ENCODE data around the gene SIDT2.

SIDT2 gene

DNA sequence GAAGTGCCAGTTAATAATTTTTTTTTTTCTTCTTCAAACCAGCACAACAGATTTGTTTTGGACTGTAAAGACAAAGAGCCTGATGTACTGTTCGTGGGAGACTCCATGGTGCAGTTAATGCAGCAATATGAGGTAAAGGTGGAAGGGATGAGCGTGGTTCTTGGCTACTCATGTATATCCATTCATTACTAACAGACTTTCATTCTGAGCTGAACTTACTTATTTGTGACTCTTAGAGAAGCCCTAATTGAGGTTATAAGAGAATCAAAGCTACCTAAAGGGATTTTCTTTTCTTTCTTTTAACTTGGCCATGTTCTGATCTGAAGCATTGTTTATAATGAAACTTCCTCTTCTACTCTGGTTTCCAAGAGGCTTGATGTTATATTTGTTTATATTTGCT lies 18.7 kb upstream of the SIDT2 start:
- Histone ChIP-seq H3K9ac (no peak overlapping the region), H4K20me1 (ENCODE audit: insufficient read depth) (no peaks in the 10 kb centered on the region), H3K27ac (no peak overlapping the region), H3K79me2 (ENCODE audit: insufficient read depth, low read depth) (peaks cover 16% of the 10 kb centered on the region; the same call in 1 of the 2 replicates), H3K4me2 (no peak overlapping the region), H2AFZ (ENCODE audit: low read depth) (no peak overlapping the region), H3K4me1 (ENCODE audit: low read depth, poor library complexity, severe bottlenecking) (no peaks in the 10 kb centered on the region), H3K27me3 (ENCODE audit: insufficient read depth, low read depth) (no peaks in the 10 kb centered on the region), H3K4me3 (IDR thresholded peaks at IDR 0.05; ENCODE audit: insufficient read depth, low read depth, low read length) (no peak overlapping the region), H3K36me3 (ENCODE audit: insufficient read depth) (no peaks in the 10 kb centered on the region)
- TF ChIP-seq, protein P1, sequence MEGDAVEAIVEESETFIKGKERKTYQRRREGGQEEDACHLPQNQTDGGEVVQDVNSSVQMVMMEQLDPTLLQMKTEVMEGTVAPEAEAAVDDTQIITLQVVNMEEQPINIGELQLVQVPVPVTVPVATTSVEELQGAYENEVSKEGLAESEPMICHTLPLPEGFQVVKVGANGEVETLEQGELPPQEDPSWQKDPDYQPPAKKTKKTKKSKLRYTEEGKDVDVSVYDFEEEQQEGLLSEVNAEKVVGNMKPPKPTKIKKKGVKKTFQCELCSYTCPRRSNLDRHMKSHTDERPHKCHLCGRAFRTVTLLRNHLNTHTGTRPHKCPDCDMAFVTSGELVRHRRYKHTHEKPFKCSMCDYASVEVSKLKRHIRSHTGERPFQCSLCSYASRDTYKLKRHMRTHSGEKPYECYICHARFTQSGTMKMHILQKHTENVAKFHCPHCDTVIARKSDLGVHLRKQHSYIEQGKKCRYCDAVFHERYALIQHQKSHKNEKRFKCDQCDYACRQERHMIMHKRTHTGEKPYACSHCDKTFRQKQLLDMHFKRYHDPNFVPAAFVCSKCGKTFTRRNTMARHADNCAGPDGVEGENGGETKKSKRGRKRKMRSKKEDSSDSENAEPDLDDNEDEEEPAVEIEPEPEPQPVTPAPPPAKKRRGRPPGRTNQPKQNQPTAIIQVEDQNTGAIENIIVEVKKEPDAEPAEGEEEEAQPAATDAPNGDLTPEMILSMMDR (conservative IDR thresholded peaks at IDR 0.05; ENCODE audit: low read depth, low read length): no peak

DNA sequence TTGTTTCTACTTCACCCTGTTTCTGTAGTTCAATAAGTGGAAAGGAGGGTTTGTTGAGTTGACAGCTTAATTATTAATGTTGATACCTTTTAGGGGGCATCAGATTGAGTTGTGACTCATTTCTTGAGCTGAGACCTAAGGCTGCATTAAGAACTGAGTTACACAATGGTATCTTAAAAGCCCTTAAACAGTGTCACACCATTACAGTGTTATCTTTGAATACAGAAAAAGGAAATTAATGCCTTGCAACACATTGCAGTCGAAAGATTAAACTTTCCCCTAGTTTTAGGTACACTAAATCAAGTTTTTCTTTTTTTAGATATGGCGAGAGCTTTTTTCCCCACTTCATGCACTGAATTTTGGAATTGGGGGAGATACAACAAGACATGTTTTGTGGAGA lies 17.7 kb upstream of the SIDT2 start:
- H3K4me2 ChIP-seq: no peak overlapping the region
- no peak overlapping the region for H3K27ac ChIP-seq
- H3K27me3 ChIP-seq (ENCODE audit: insufficient read depth, low read depth): no peaks in the 10 kb centered on the region
- H3K79me2 ChIP-seq (ENCODE audit: insufficient read depth, low read depth): peaks cover 10% of the 10 kb centered on the region; the same call in 1 of the 2 replicates
- no peak overlapping the region for H2AFZ ChIP-seq (ENCODE audit: low read depth)
- TF ChIP-seq, protein P1 (conservative IDR thresholded peaks at IDR 0.05; ENCODE audit: low read depth, low read length): no peak
- no peak overlapping the region for H3K4me3 ChIP-seq (IDR thresholded peaks at IDR 0.05; ENCODE audit: insufficient read depth, low read depth, low read length)
- H3K4me1 ChIP-seq (ENCODE audit: low read depth, poor library complexity, severe bottlenecking): no peaks in the 10 kb centered on the region
- H3K36me3 ChIP-seq (ENCODE audit: insufficient read depth): no peaks in the 10 kb centered on the region
- H3K9ac ChIP-seq: no peak overlapping the region
- H4K20me1 ChIP-seq (ENCODE audit: insufficient read depth): no peaks in the 10 kb centered on the region

DNA sequence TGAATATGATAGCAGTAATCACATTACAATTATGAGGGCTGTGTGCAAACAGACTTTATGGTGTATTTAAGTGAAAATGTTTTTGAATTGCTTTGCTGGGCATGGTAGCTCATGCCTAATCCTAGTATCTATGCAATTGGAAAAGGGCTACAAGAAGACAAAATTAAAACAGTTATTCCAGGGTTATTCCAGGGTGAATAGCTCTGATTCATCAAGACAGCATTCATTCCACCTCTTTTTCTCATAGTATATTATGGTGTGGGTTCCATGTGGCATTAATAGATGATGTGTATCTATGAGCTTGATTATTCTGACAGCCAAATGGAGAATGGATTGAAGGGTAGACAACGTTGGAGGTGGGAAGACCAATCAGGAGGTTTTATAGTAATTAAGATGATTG lies 12.1 kb upstream of the SIDT2 start:
- TF ChIP-seq, protein P1 (conservative IDR thresholded peaks at IDR 0.05; ENCODE audit: low read depth, low read length): no peak
- Histone ChIP-seq H3K27me3 (ENCODE audit: insufficient read depth, low read depth) (no peaks in the 10 kb centered on the region), H3K4me1 (ENCODE audit: low read depth, poor library complexity, severe bottlenecking) (no peaks in the 10 kb centered on the region), H3K27ac (no peak overlapping the region), H4K20me1 (ENCODE audit: insufficient read depth) (no peaks in the 10 kb centered on the region), H3K4me3 (IDR thresholded peaks at IDR 0.05; ENCODE audit: insufficient read depth, low read depth, low read length) (no peak overlapping the region), H3K9ac (no peak overlapping the region), H2AFZ (ENCODE audit: low read depth) (no peak overlapping the region), H3K36me3 (ENCODE audit: insufficient read depth) (peaks cover 4% of the 10 kb centered on the region; the same call in 1 of the 2 replicates), H3K79me2 (ENCODE audit: insufficient read depth, low read depth) (no peaks in the 10 kb centered on the region), H3K4me2 (no peak overlapping the region)

DNA sequence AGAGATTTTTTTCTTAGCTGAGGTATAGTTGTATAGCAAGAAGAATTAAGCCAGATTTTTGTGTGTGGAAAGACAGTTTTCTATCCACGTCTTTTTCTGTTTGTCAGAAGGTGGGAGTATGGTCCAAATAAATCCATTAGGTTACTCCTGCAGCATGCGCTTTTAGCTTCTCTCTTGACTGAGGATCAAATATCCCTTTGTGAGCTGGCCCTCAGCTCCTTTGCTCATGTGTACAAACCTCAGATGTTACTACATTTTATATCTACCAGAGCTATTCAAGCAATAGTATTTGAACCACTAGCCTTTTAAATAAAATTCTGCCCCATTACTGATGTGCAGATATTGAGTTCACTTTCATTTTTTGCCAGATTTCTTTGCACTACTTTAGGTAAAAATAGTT lies 8.8 kb upstream of the SIDT2 start:
- peaks cover 4% of the 10 kb centered on the region; the same call in 1 of the 2 replicates for H3K36me3 ChIP-seq (ENCODE audit: insufficient read depth)
- H3K27me3 ChIP-seq (ENCODE audit: insufficient read depth, low read depth): no peaks in the 10 kb centered on the region
- H3K4me2 ChIP-seq: no peak overlapping the region
- H3K9ac ChIP-seq: no peak overlapping the region
- TF ChIP-seq, protein P1 (conservative IDR thresholded peaks at IDR 0.05; ENCODE audit: low read depth, low read length): no peak
- no peak overlapping the region for H2AFZ ChIP-seq (ENCODE audit: low read depth)
- H4K20me1 ChIP-seq (ENCODE audit: insufficient read depth): no peaks in the 10 kb centered on the region
- no peak overlapping the region for H3K4me3 ChIP-seq (IDR thresholded peaks at IDR 0.05; ENCODE audit: insufficient read depth, low read depth, low read length)
- H3K4me1 ChIP-seq (ENCODE audit: low read depth, poor library complexity, severe bottlenecking): no peaks in the 10 kb centered on the region
- no peak overlapping the region for H3K27ac ChIP-seq
- H3K79me2 ChIP-seq (ENCODE audit: insufficient read depth, low read depth): no peaks in the 10 kb centered on the region
